ENCODE measurements around the gene LIPC.

The LIPC gene

GRCh38 chr15:58458076-58458475 lies 26.3 kb downstream of the LIPC start:
- DNase-seq (ENCODE audit: low read depth) = no peak

GRCh38 chr15:58459045-58459444 lies 27.3 kb downstream of the LIPC start:
- DNase-seq (ENCODE audit: low read depth) = no peak

DNA sequence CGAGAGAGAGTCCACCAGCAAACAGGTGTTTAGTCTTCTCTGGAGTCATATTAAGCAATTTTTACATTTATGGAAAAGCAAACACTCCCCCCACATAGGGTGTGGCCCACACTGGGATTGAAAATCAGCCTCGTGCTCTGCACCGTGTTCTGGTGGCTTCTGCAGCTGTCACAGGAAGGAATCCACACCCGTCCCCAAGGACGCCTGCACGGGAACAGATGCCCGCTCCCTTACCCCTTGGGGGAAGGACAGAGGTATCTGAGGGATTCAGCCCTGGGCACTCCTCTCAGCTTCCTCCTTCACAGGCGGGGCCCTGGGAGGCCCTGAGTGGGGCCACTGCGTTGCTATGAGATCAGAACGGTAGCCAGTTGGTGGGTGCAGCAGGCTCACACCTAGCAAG lies 27.8 kb downstream of the LIPC start:
- no peak for DNase-seq (ENCODE audit: low read depth)

DNA sequence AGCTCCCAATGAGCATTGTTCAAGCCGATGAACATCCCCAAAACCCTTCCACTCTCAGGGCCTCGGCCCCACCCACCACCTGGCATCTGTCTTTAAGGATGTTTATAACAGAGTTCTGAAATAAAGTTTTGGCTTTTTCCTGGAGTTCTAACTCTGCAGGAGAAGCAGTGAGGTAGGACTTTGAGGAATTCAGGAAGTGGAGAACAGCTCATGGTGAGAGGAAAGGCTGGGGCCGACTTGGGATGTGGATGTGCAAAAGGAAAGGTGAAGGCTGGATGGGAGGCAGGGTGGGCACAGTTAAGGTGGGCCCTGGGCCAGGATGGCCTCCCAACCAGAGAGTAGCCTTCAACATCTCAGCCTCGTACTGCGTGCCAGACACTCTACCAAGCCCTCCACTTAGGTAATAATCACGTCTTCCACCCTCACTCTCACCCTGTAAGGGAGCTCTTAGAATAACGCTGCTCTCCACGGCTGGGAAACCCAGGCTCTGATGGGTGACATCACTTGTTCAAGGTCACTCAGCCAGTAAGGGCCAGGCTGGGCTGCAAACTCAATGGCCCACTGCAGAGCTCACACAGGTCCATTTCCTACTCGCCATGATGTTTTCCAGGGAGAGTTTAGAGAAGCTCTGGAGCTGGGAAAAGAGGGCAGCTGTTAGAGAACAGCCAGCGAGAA lies 28.5 kb downstream of the LIPC start:
- no peak for DNase-seq (ENCODE audit: low read depth)

GRCh38 chr15:58460872-58461271 lies 29.1 kb downstream of the LIPC start:
- DNase-seq (ENCODE audit: low read depth) = no peak

- DNase-seq (ENCODE audit: low read depth) = no peak
Measured at GRCh38 chr15:58462547-58462946, 30.8 kb downstream of the LIPC start.

DNA sequence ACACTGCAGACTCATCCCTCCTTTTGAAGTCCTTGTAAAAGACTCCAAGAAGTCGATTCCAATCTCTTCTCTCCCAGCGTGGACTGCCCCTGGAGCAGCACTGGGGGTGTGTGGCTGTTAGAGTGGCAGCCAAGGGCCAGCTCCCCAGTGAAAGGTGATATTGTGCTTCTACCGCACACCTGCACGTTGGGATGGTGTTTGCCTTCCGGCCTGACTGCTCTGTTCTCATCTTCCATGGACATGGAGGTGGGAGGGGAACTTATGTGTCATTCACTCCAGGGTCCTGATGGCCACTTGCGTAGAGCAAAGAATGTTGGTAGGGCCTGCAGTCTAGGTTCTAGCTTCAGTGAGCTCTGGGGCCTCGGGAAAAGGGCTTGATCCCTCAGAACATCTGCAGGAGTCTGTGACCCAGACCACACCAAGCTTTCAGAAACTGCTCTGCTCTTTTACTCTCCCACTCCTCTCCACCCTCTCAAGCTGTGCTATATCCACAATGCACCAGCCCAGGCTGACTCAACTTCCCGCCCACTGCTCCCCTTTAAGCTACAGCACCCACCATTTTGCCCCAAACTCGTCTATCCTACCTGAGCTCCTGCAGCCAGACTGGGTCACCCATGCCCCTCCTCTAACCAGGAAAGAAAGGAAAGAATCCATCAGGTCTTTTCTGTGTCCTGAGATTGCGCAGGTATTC lies 31.3 kb downstream of the LIPC start:
- no peak for DNase-seq (ENCODE audit: low read depth)

- no peak for DNase-seq (ENCODE audit: low read depth)
Measured at GRCh38 chr15:58463815-58464650, 32.2 kb downstream of the LIPC start.

DNA sequence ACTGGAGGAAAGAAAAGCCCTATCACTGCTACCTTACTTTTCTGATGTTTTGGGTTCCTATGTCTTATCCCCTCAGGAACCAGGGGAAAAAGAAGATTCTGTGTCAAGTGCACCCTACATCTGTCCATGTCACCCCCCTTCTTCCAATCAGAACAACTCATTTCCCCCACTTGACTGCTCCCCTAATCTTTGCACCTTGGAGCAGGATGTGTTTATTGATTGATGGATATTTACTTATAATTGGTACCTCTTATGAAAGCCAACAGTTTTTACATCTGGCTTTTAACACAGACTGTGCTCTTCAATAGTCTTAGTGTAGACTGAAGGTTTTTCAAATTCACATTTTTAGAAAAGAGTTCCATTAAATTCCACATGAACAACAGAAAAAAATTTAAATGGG lies 33.3 kb downstream of the LIPC start:
- no peak for DNase-seq (ENCODE audit: low read depth)

DNA sequence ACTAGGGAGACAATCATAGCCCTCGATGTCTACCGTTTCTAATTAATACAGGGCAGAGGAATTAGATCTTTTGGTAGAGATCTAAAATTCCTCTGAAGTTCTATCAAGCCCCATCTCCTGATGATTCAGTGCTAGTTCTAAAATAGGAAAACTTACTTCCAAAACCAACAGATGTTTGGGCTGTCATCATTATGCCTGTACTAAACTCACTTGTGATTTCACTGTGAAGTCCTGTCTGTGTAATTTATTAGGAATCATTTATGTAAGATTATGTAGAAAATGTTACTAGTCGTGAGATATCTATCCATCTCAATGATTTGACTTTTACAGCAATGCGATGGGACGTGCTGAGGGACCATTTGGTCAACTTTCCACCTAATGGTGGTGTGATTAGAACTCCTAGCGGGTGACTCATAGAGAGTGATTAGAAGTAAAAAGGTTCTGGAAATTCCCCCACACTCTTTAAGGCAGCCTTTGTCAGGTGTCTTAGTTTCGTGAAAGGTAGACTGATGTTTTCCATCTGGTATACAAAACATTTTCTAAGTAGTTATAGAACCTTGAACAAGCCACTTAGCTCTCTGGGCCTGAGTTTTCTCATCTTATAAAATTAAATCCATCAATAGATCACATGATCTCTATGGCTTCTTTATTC lies 34.2 kb downstream of the LIPC start:
- DNase-seq (ENCODE audit: low read depth) = no peak

- no peak for DNase-seq (ENCODE audit: low read depth)
Measured at GRCh38 chr15:58466566-58466965, 34.8 kb downstream of the LIPC start.

GRCh38 chr15:58467121-58467721 lies 35.4 kb downstream of the LIPC start:
- no peak for DNase-seq (ENCODE audit: low read depth)

GRCh38 chr15:58467722-58468423 lies 36.1 kb downstream of the LIPC start:
- no peak for DNase-seq (ENCODE audit: low read depth)

DNA sequence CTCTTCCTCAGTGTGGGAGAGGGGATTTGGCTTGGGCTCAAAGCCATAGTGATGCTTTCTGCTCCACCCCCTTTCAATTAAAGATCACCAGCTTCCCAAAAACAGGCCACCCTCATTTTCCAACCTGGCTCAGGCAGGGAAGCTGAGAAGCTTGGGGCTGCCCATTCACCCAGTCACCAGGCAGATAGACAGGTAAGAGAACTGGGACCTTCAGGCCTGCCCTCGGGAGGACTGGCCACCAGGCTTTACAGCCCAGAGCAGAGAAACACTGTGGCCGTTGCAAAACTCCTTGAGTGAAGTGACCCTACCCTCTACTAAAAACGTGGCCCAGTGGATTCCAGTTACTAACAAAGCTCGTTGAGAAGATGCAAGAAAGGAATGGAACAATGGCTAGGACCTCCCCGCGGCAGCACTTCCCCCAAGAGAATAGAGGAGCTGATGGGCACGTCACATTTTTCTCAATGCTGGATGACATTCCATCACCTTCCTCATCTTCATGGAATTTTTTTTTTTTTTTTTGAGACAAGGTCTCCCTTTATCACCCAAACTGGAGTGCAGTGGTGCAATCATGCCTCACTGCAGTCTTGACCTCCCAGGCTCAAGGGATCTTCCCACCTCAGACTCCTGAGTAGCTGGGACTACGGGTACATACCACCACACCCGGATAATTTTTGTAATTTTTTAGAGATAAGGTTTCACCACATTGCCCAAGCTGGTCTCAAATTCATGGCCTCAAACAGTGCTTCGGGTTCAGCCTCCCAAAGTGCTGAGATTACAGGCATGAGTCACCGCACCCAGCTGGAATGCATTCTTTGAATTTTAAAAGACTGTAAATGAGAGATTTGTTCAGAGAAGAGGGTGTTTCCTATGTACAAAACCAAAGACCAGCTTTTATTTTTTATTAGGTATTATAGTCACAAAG lies 37.9 kb downstream of the LIPC start:
- peak; percentile 65 for DNase-seq (ENCODE audit: low read depth)

- no peak for DNase-seq (ENCODE audit: low read depth)
Measured at GRCh38 chr15:58471348-58471747, 39.6 kb downstream of the LIPC start.

DNA sequence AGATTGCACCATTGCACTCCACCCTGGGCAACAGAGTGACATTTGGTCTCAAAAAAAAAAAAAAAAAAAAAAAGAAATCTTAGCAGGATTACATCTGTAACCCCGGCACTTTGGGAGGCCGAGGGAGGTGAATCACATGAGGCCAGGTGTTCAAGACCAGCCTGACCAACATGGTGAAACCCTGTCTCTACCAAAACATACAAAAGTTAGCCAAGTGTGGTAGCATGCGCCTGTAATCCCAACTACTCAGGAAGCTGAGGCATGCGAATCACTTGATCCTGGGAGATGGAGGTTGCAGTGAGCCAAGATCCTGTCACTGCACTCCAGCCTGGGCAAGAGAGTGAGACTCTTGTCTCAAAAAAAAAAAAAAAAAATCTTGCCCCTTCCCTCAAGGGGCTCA lies 40.4 kb downstream of the LIPC start:
- DNase-seq (ENCODE audit: low read depth) = no peak

DNA sequence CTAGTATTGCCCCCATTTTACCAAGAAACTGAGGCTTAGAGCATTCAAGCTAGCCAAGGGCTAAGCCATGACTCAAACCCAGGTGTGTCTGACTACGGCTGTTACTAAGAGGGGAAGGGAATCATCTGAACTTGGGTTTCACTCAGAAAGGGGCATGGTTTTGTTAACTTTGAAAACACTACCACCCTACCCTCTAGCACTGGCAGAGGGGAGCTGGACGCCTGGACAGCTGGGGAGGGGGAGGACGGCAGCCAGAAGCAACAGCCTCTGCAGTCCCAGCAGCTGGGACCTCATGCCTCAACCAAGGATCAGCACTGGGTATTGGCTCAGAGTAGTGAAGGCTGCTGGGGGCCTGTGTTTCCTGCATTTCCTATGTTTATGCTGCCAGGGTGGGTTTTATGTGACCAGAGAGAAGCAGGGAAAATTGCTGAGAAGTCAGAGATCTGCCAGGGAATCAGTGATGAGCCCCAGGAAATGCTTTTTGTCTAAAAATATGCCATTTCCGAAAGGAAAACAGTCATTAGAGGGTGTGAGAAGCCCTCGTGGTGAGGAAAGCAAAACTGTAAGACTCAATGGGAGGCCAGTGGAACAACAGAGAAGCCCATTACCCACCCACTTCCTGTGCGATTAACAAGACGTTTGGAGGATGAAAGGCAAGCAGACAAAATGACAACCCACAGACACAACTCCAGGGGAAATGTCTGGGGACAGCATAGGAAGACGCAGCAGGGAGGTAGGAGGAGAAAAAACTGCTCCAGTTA lies 41.2 kb downstream of the LIPC start:
- no peak for DNase-seq (ENCODE audit: low read depth)

DNA sequence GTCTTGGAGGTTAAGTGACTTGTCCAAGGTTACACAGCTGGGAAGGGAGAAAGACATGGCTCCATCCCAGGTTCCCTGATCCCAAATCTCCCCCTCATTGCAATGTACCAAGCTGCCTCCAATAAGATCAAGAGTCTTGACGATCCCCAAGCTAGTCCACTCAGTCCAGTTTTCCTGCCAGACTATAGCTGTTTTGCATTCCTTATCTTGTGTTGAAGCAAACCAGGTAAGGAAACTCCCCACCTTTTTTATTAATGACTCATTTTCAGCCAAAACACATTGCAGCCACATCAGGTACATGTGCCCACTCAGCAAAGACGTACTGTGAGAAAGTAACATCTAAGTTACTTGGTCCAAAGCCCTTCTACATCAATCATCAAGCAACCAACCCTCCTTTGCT lies 41.9 kb downstream of the LIPC start:
- no peak for DNase-seq (ENCODE audit: low read depth)

- no peak for DNase-seq (ENCODE audit: low read depth)
Measured at GRCh38 chr15:58474741-58475323, 43.0 kb downstream of the LIPC start.
